Loucy (cell line): ENCODE results near the gene EMC10.

ENCODE experiments used
- H2AFZ ChIP-seq: fragments of 200-600 bp; sonication (generic); 2 replicates; pipeline ENCODE4 v1.6.0; 2016; ENCODE audit warnings: antibody characterized with exemption, mild to moderate bottlenecking, low read length, moderate library complexity
- H3F3A ChIP-seq: fragments of 200-600 bp; 2 replicates; pipeline ENCODE4 v1.6.0; 2016; ENCODE audit warnings: antibody characterized with exemption, low read depth, mild to moderate bottlenecking
- H3K27me3 ChIP-seq: fragments of 200-600 bp; sonication (generic); 2 replicates; pipeline ENCODE4 v1.6.1; 2014; ENCODE audit warnings: low read length, mild to moderate bottlenecking; ENCODE audit not compliant: insufficient read depth, poor library complexity, severe bottlenecking
- H3K36me3 ChIP-seq: fragments of 200-600 bp; sonication (generic); 2 replicates; pipeline ENCODE4 v1.6.1; 2016; ENCODE audit warnings: low read length; ENCODE audit not compliant: insufficient read depth
- H3K4me1 ChIP-seq: fragments of 200-600 bp; sonication (generic); 2 replicates; pipeline ENCODE4 v1.5.1; 2014; ENCODE audit warnings: low read length, mild to moderate bottlenecking; ENCODE audit not compliant: insufficient read depth, poor library complexity, severe bottlenecking
- H3K4me2 ChIP-seq: fragments of 200-600 bp; sonication (generic); 2 replicates; pipeline ENCODE4 v1.6.0; 2014; ENCODE audit warnings: antibody characterized with exemption, low read length, low read depth, mild to moderate bottlenecking; ENCODE audit not compliant: poor library complexity, severe bottlenecking
- H3K4me3 ChIP-seq: fragments of 200-600 bp; sonication (generic); 2 replicates; pipeline ENCODE4 v1.5.1; 2014; ENCODE audit warnings: low read length, mild to moderate bottlenecking, mixed read lengths; ENCODE audit not compliant: poor library complexity, severe bottlenecking
- H3K79me2 ChIP-seq: fragments of 200-600 bp; sonication (generic); 2 replicates; pipeline ENCODE4 v1.6.1; 2014; ENCODE audit warnings: low read length; ENCODE audit not compliant: insufficient read depth
- H3K9ac ChIP-seq: fragments of 200-600 bp; sonication (generic); 2 replicates; pipeline ENCODE4 v1.6.0; 2014; ENCODE audit warnings: mild to moderate bottlenecking, low read depth, low read length, moderate library complexity; ENCODE audit not compliant: poor library complexity, severe bottlenecking
- H3K9me2 ChIP-seq: fragments of 200-600 bp; sonication (generic); replicated peaks from 2 replicates; pipeline ENCODE4 v1.6.1; 2016; ENCODE audit warnings: low read depth, low read length, mixed read lengths
- H3K9me3 ChIP-seq: fragments of 200-600 bp; sonication (generic); 2 replicates; pipeline ENCODE4 v1.6.1; 2014; ENCODE audit warnings: mild to moderate bottlenecking, antibody characterized with exemption, low read length, low read depth; ENCODE audit not compliant: insufficient read depth
- H4K20me1 ChIP-seq: fragments of 200-600 bp; sonication (generic); 2 replicates; pipeline ENCODE4 v1.6.0; 2014; ENCODE audit warnings: antibody characterized with exemption, low read length, mild to moderate bottlenecking; ENCODE audit not compliant: insufficient read depth, poor library complexity, severe bottlenecking
- EZH2phosphoT487 ChIP-seq: fragments of 200-600 bp; IDR thresholded peaks from 2 replicates; pipeline ENCODE4 v1.6.1; 2018; ENCODE audit warnings: antibody characterized with exemption, mild to moderate bottlenecking, moderate library complexity, borderline replicate concordance
- TF ChIP-seq, protein P1 (sequence below): fragments of 200-600 bp; sonication (generic); conservative IDR thresholded peaks from 2 replicates; pipeline ENCODE4 v1.5.1; 2014; ENCODE audit warnings: mild to moderate bottlenecking, antibody characterized with exemption, low read length

Gene EMC10

DNA sequence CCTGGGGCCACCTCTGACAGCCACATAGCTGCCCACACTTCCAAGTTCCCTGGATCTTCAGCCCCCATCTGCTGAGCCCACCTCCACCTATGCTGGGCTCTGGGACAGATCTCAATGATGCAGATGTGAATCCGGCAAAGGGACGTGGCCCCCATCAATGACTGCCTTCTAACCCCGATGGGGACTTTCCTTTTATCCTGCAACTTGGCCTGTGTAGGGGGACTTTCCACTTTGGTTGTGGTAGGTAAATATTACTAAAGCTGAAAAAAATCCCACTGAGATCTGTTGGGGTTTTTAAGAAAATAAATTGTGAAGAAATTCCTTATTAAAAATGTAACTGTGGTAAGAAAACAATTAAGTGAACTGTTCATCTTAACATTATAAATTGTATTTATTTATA lies 58.2 kb downstream of the EMC10 start:
- Histone ChIP-seq H2AFZ (no peak overlapping the region), H3K9me3 (peaks cover 4% of the 10 kb centered on the region; the same call in 1 of the 2 replicates), H3K4me1 (no peaks in the 10 kb centered on the region), H3F3A (no peaks in the 10 kb centered on the region), H3K36me3 (no peaks in the 10 kb centered on the region), H3K4me2 (no peak overlapping the region), H3K27me3 (no peaks in the 10 kb centered on the region), H4K20me1 (no peaks in the 10 kb centered on the region), H3K9ac (no peak overlapping the region), H3K79me2 (no peaks in the 10 kb centered on the region), H3K4me3 (no peak overlapping the region), H3K9me2 (no peaks in the 10 kb centered on the region)
- TF ChIP-seq, protein P1, sequence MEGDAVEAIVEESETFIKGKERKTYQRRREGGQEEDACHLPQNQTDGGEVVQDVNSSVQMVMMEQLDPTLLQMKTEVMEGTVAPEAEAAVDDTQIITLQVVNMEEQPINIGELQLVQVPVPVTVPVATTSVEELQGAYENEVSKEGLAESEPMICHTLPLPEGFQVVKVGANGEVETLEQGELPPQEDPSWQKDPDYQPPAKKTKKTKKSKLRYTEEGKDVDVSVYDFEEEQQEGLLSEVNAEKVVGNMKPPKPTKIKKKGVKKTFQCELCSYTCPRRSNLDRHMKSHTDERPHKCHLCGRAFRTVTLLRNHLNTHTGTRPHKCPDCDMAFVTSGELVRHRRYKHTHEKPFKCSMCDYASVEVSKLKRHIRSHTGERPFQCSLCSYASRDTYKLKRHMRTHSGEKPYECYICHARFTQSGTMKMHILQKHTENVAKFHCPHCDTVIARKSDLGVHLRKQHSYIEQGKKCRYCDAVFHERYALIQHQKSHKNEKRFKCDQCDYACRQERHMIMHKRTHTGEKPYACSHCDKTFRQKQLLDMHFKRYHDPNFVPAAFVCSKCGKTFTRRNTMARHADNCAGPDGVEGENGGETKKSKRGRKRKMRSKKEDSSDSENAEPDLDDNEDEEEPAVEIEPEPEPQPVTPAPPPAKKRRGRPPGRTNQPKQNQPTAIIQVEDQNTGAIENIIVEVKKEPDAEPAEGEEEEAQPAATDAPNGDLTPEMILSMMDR: no peak
- TF ChIP-seq EZH2phosphoT487: no peak

DNA sequence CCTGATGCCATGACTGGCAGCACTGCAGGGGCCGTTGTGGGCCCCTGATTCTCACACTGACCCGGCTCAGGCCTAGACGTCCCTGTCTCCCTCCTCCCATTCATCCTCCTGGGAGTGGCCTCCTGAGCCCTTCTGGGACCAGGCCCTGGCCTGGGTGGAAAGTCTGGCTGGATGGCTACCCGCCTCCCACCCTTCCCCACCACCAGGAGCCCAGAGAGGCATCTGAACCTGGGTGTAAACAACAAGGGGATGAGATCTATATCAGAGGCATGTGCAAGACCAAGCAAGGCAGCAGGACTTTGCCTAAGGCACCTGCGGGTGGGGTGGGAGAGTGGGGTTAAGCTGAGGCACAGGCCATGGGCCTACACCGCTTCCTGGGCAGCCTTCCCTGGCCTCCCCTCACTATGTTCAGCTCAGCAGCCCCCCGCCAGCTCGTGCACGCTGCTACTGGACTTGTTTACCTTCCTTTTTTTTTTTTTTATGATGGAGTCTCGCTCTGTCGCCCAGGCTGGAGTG lies 59.4 kb downstream of the EMC10 start:
- no peaks in the 10 kb centered on the region for H4K20me1 ChIP-seq
- H3F3A ChIP-seq: no peaks in the 10 kb centered on the region
- H3K27me3 ChIP-seq: no peaks in the 10 kb centered on the region
- H3K4me3 ChIP-seq: no peak overlapping the region
- no peak overlapping the region for H3K9ac ChIP-seq
- H3K4me2 ChIP-seq: no peak overlapping the region
- no peak overlapping the region for H2AFZ ChIP-seq
- H3K9me3 ChIP-seq: peaks cover 4% of the 10 kb centered on the region; the same call in 1 of the 2 replicates
- H3K4me1 ChIP-seq: no peaks in the 10 kb centered on the region
- no peaks in the 10 kb centered on the region for H3K36me3 ChIP-seq
- H3K79me2 ChIP-seq: no peaks in the 10 kb centered on the region
- no peak for TF ChIP-seq EZH2phosphoT487
- TF ChIP-seq, protein P1: no peak
- H3K9me2 ChIP-seq: no peaks in the 10 kb centered on the region

DNA sequence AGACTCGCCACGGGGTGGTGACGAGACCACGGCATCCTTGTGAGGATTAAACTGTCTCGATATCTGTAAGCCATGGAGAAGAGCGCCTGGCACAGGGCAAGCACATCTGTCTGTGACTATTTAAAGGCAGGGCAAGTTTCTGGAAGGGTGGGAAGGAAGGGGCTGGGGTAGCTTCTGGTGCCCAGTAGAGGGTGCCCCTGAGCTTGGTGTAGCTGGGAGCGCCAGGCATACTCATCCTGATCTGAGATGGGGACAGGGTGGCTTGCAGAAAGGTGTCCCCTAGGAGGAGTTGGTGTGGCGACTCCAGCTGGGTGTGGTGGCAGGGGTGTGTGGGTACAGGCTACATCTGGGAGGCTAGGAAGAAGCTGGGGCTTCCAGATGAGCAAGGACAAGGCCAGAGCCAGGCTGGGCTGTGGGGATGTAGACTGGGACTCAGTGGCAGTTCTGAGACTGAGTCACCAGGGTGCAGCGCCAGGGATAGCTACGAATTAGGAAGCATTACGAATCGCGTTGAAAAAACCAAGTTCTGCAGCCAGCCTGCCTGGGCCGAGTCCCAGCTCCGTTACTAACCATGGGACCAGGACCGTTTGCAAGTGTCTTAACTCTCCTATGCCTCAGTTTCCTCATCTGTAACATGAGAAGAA lies 60.5 kb downstream of the EMC10 start:
- Histone ChIP-seq H2AFZ (no peak overlapping the region), H3K4me2 (no peak overlapping the region), H3K9me3 (peaks cover 4% of the 10 kb centered on the region; the same call in 1 of the 2 replicates), H3K9ac (no peak overlapping the region), H3K27me3 (no peaks in the 10 kb centered on the region), H3F3A (no peaks in the 10 kb centered on the region), H3K9me2 (no peaks in the 10 kb centered on the region), H3K4me3 (no peak overlapping the region), H3K79me2 (no peaks in the 10 kb centered on the region), H3K4me1 (no peaks in the 10 kb centered on the region), H3K36me3 (no peaks in the 10 kb centered on the region), H4K20me1 (no peaks in the 10 kb centered on the region)
- TF ChIP-seq, protein P1: 0 out of 2 replicates have a peak, but pooled peaks have one; percentile 14
- TF ChIP-seq EZH2phosphoT487: no peak
